ENCODE measurements around the gene C2orf81.

- TF ChIP-seq CTCF (conservative IDR thresholded peaks at IDR 0.05; ENCODE audit: low read depth, low read length), result peak; percentile 96
- peak; percentile 56 for TF ChIP-seq SMC3 (IDR thresholded peaks at IDR 0.05; ENCODE audit: low read depth, low read length)
- no peak for TF ChIP-seq NFE2L2 (IDR thresholded peaks at IDR 0.05; ENCODE audit: low read depth, low read length)
- peak; percentile 38; the same call in 1 of the 2 replicates for TF ChIP-seq POLR2A (IDR thresholded peaks at IDR 0.05; ENCODE audit: low read depth, low read length)
- no peak for TF ChIP-seq CEBPB (IDR thresholded peaks at IDR 0.05; ENCODE audit: low read depth, low read length)
- no peak for TF ChIP-seq BHLHE40 (IDR thresholded peaks at IDR 0.05; ENCODE audit: low read depth, low read length)
- no peak for TF ChIP-seq CHD1 (IDR thresholded peaks at IDR 0.05; ENCODE audit: low read depth, low read length)
These were observed 29.6 kb downstream of the C2orf81 start for GRCh38 chr2:74391580-74392448.

Measured in IMR-90 (cell line).